ENCODE results near the gene MT1F.

DNA sequence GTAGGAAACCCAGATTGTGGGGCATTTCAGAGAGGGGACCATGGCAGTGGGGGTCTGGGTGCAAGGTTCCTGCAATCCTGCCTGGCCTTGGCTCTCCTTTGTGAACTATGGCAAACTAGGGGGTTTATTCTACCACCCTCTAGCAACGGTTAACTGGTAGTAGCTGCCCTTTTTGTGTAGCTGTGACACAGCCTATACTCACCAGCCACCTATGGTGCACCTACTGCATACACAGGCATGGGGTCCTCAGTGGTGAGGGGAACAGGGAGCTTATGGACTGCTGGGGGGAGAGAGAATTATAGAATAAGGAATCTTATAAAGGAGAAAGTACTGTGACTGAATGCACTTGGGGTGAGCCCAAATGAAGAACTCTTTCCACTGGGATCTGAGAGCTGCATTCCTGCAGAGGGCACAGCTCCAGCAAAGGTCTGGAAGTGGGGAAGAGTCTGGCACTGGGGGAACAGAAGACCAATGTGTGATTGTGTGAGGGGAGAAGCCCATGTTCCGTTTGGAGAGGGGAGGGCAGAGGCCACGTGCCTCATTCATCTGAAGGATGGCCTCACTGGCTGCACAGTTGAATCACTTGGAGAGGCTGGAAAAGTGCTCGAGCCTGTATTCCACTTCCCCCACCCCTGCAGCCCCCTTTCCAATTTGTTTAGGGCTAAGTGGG, 26.6 kb downstream of the MT1F start:
- TF ChIP-seq, protein P1, sequence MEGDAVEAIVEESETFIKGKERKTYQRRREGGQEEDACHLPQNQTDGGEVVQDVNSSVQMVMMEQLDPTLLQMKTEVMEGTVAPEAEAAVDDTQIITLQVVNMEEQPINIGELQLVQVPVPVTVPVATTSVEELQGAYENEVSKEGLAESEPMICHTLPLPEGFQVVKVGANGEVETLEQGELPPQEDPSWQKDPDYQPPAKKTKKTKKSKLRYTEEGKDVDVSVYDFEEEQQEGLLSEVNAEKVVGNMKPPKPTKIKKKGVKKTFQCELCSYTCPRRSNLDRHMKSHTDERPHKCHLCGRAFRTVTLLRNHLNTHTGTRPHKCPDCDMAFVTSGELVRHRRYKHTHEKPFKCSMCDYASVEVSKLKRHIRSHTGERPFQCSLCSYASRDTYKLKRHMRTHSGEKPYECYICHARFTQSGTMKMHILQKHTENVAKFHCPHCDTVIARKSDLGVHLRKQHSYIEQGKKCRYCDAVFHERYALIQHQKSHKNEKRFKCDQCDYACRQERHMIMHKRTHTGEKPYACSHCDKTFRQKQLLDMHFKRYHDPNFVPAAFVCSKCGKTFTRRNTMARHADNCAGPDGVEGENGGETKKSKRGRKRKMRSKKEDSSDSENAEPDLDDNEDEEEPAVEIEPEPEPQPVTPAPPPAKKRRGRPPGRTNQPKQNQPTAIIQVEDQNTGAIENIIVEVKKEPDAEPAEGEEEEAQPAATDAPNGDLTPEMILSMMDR (IDR thresholded peaks at IDR 0.05): no peak
- TF ChIP-seq POLR2AphosphoS5 (IDR thresholded peaks at IDR 0.05; ENCODE audit: low read depth, low read length) (no peak), TCF7L2 (IDR thresholded peaks at IDR 0.05; ENCODE audit: low read depth, low read length) (no peak)

Data from Panc1 (cell line).